ENCODE results near the gene ABCC6. TPM values are rescaled to one million over a fixed set of nuclear protein-coding genes. Genes with fewer than 3 reads are reported as not detected.

ABCC6 gene
- total and polyA plus RNA-seq, 2 of the 13 experiments (the other 11 are each of a cell fraction or from before 2014, with no cell fraction given), result 82.4 to 105 TPM

DNA sequence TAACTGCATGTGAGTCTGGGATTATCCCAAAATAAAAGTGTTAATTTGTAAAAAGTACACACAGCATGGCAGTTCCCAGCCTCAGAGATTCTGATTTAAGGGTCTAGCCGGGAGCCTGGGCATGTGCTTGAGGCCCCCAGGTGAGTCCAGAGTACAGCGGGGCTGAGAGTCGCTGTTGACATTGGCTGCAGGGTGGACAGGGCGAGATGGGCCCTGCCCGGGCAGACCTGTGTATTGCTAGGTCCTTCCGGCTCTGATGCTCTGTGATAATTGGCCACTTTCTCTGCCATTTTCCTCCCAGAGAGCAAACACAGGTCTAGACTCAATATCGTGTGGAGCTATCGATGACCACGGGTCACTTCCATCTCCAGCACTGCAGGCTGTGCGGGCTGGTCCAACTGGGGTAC, 73.6 kb downstream of the ABCC6 start (continued):
- TF ChIP-seq ZBTB7B (CRISPR knock-in tag; IDR thresholded peaks at IDR 0.05) (peak; percentile 86), FOXK1 (CRISPR knock-in tag; IDR thresholded peaks at IDR 0.05; ENCODE audit: borderline replicate concordance, low read depth) (peak; percentile 74; the same call in 1 of the 2 replicates), ZNF530 (CRISPR knock-in tag; IDR thresholded peaks at IDR 0.05; ENCODE audit: low read depth) (no peak), TAF15 (IDR thresholded peaks at IDR 0.05; ENCODE audit: low read depth, low read length, poor library complexity, severe bottlenecking) (no peak), PATZ1 (CRISPR knock-in tag; IDR thresholded peaks at IDR 0.05) (peak; percentile 86), PPARG (CRISPR knock-in tag; conservative IDR thresholded peaks at IDR 0.05) (0 out of 2 replicates have a peak, but pooled peaks have one; percentile 18), ZNF563 (CRISPR knock-in tag; IDR thresholded peaks at IDR 0.05) (no peak), BRCA1 (CRISPR knock-in tag; IDR thresholded peaks at IDR 0.05) (peak; percentile 96), ZBTB43 (CRISPR knock-in tag; conservative IDR thresholded peaks at IDR 0.05) (peak; percentile 85), ZNF709 (CRISPR knock-in tag; IDR thresholded peaks at IDR 0.05) (0 out of 2 replicates have a peak, but pooled peaks have one; percentile 55), FOXO1 (CRISPR knock-in tag; IDR thresholded peaks at IDR 0.05) (peak; percentile 61), HHEX (CRISPR knock-in tag; IDR thresholded peaks at IDR 0.05) (no peak), ZNF460 (CRISPR knock-in tag; IDR thresholded peaks at IDR 0.05; ENCODE audit: borderline replicate concordance) (no peak; the same call in 1 of the 2 replicates)
- TF ChIP-seq, protein P1, sequence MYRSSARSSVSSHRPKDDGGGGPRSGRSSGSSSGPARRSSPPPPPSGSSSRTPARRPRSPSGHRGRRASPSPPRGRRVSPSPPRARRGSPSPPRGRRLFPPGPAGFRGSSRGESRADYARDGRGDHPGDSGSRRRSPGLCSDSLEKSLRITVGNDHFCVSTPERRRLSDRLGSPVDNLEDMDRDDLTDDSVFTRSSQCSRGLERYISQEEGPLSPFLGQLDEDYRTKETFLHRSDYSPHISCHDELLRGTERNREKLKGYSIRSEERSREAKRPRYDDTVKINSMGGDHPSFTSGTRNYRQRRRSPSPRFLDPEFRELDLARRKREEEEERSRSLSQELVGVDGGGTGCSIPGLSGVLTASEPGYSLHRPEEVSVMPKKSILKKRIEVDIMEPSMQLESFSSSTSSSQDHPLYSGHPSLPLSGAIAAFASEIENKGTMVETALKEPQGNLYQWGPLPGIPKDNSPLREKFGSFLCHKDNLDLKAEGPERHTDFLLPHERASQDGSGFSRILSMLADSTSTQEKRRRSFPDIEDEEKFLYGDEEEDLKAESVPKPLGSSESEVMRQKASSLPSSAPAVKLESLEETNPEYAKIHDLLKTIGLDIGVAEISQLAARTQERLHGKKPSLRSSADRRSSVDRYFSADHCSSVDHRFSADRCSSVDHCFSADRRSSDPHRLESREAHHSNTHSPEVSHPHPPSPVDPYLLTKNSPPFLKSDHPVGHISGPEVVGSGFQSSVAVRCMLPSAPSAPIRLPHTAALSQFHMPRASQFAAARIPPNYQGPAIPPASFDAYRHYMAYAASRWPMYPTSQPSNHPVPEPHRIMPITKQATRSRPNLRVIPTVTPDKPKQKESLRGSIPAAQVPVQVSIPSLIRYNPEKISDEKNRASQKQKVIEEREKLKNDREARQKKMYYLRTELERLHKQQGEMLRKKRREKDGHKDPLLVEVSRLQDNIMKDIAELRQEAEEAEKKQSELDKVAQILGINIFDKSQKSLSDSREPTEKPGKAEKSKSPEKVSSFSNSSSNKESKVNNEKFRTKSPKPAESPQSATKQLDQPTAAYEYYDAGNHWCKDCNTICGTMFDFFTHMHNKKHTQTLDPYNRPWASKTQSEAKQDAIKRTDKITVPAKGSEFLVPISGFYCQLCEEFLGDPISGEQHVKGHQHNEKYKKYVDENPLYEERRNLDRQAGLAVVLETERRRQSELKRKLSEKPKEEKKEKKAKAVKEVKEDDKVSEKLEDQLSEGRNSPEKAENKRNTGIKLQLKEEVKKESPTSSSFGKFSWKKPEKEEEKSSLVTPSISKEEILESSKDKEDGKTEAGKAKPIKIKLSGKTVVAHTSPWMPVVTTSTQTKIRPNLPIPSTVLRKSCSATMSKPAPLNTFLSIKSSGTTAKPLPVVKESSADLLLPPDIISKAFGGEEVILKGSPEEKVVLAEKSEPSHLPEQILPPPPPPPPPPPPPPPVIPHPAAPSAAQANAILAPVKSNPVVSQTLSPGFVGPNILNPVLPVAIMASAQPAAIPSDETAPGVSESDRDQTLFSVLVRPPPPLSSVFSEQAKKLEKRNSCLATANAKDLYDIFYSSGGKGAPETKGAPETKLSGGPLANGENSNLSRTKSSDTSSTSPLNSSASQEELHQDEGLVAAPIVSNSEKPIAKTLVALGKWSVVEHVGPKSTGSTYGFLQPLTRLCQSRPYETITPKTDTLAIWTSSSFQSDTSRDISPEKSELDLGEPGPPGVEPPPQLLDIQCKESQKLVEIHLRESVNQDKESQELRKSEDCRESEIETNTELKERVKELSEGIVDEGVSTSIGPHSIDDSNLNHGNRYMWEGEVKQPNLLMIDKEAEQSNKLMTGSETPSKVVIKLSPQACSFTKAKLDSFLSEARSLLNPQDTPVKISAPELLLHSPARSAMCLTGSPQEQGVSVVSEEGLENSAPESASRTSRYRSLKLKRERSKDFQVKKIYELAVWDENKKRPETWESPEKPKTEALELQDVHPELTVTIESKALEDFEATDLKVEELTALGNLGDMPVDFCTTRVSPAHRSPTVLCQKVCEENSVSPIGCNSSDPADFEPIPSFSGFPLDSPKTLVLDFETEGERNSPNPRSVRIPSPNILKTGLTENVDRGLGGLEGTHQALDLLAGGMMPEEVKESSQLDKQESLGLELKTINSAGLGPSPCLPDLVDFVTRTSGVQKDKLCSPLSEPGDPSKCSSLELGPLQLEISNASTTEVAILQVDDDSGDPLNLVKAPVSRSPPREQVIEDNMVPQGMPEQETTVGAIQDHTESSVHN (CRISPR knock-in tag; IDR thresholded peaks at IDR 0.05), result no peak
- TF ChIP-seq, protein P2, sequence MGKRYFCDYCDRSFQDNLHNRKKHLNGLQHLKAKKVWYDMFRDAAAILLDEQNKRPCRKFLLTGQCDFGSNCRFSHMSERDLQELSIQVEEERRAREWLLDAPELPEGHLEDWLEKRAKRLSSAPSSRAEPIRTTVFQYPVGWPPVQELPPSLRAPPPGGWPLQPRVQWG (CRISPR knock-in tag; IDR thresholded peaks at IDR 0.05; ENCODE audit: borderline replicate concordance, low read depth), result no peak
- TF ChIP-seq, protein P3, sequence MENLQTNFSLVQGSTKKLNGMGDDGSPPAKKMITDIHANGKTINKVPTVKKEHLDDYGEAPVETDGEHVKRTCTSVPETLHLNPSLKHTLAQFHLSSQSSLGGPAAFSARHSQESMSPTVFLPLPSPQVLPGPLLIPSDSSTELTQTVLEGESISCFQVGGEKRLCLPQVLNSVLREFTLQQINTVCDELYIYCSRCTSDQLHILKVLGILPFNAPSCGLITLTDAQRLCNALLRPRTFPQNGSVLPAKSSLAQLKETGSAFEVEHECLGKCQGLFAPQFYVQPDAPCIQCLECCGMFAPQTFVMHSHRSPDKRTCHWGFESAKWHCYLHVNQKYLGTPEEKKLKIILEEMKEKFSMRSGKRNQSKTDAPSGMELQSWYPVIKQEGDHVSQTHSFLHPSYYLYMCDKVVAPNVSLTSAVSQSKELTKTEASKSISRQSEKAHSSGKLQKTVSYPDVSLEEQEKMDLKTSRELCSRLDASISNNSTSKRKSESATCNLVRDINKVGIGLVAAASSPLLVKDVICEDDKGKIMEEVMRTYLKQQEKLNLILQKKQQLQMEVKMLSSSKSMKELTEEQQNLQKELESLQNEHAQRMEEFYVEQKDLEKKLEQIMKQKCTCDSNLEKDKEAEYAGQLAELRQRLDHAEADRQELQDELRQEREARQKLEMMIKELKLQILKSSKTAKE (CRISPR knock-in tag; IDR thresholded peaks at IDR 0.05; ENCODE audit: borderline replicate concordance), result no peak

All from HepG2 (cell line).